Karpas-422 (cell line): ENCODE results near the gene NRL. TPM values are rescaled to one million over a fixed set of nuclear protein-coding genes. Genes with fewer than 3 reads are reported as not detected.

ENCODE experiments used
- DNase-seq: peaks from one replicate; pipeline ENCODE4 v3.0.0-alpha.2; 2015
- H2AFZ ChIP-seq: fragments of 200-600 bp; sonication (generic); 2 replicates; pipeline ENCODE4 v1.6.1; 2014; ENCODE audit warnings: antibody characterized with exemption, low read length, mixed read lengths
- H3K27ac ChIP-seq: fragments of 200-600 bp; sonication (generic); 2 replicates; pipeline ENCODE4 v1.5.1; 2014; ENCODE audit warnings: mild to moderate bottlenecking, low read length, moderate library complexity
- H3K27me3 ChIP-seq: fragments of 200-600 bp; sonication (generic); 2 replicates; pipeline ENCODE4 v1.6.1; 2014; ENCODE audit warnings: low read length, mixed read lengths
- H3K36me3 ChIP-seq: fragments of 200-600 bp; sonication (generic); 2 replicates; pipeline ENCODE4 v1.6.1; 2014; ENCODE audit warnings: low read length, mixed read lengths; ENCODE audit not compliant: insufficient read depth
- H3K4me1 ChIP-seq: fragments of 200-600 bp; sonication (generic); 2 replicates; pipeline ENCODE4 v1.6.1; 2014; ENCODE audit warnings: mild to moderate bottlenecking, low read length, mixed read lengths
- H3K4me2 ChIP-seq: fragments of 200-600 bp; sonication (generic); 2 replicates; pipeline ENCODE4 v1.6.1; 2014; ENCODE audit warnings: low read length, low read depth, mild to moderate bottlenecking; ENCODE audit not compliant: poor library complexity, severe bottlenecking
- H3K4me3 ChIP-seq: fragments of 200-600 bp; sonication (generic); 2 replicates; pipeline ENCODE4 v1.5.1; 2014; ENCODE audit warnings: mild to moderate bottlenecking, antibody characterized with exemption, low read length, mixed read lengths
- H3K79me2 ChIP-seq: fragments of 200-600 bp; sonication (generic); 2 replicates; pipeline ENCODE4 v1.6.1; 2014; ENCODE audit warnings: mild to moderate bottlenecking, low read length, mixed read lengths
- H3K9ac ChIP-seq: fragments of 200-600 bp; sonication (generic); 2 replicates; pipeline ENCODE4 v1.6.0; 2014; ENCODE audit warnings: low read length
- H3K9me2 ChIP-seq: fragments of 200-600 bp; sonication (generic), shearing (Covaris generic); replicated peaks from 2 replicates; pipeline ENCODE4 v1.6.0; 2014; ENCODE audit warnings: mild to moderate bottlenecking, low read length, moderate library complexity; ENCODE audit not compliant: insufficient read depth
- H3K9me3 ChIP-seq: fragments of 300-700, 200-600 bp; sonication (generic); 2 replicates; pipeline ENCODE4 v1.6.1; 2014; ENCODE audit warnings: low read length, mixed read lengths
- H4K20me1 ChIP-seq: fragments of 200-600 bp; sonication (generic); 2 replicates; pipeline ENCODE4 v1.6.1; 2014; ENCODE audit warnings: mild to moderate bottlenecking, antibody characterized with exemption, low read length, low read depth; ENCODE audit not compliant: insufficient read depth
- total RNA-seq: library from RNA; depleted of rRNA; stranded (reverse); fragments of >200 nt; shearing (Covaris generic); gene quantifications from 2 replicates; pipeline ENCODE4 v1.2.3, GENCODE V29; 2014; ENCODE audit warnings: low replicate concordance

The NRL gene
- total RNA-seq, 1 experiment from 2014 or later = 2.5 TPM

GRCh38 chr14:24080142-24080530 lies 34.6 kb downstream of the NRL start:
- H3K4me2 ChIP-seq = peak overlapping the region; percentile 85

GRCh38 chr14:24079491-24080141 lies 35.1 kb downstream of the NRL start:
- H3K9ac ChIP-seq = peak overlapping the region; percentile 73; the same call in 1 of the 2 replicates
- H3K4me3 ChIP-seq = no peak overlapping the region
- no peak overlapping the region for H2AFZ ChIP-seq
- no peak overlapping the region for H3K27ac ChIP-seq
- no peaks in the 10 kb centered on the region for H3K27me3 ChIP-seq
- no peaks in the 10 kb centered on the region for H3K36me3 ChIP-seq
- H3K4me1 ChIP-seq = peaks cover 45% of the 10 kb centered on the region
- no peaks in the 10 kb centered on the region for H3K79me2 ChIP-seq
- H4K20me1 ChIP-seq = no peaks in the 10 kb centered on the region
- H3K9me2 ChIP-seq = no peaks in the 10 kb centered on the region
- no peak overlapping the region for H3K4me2 ChIP-seq
- H3K9me3 ChIP-seq = no peaks in the 10 kb centered on the region
- DNase-seq = no peak

More at GRCh38 chr14:24080142-24080530, 34.6 kb downstream of the NRL start:
- no peaks in the 10 kb centered on the region for H3K36me3 ChIP-seq
- H3K9me2 ChIP-seq = no peaks in the 10 kb centered on the region
- H4K20me1 ChIP-seq = no peaks in the 10 kb centered on the region
- H3K9ac ChIP-seq = peak overlapping the region; percentile 73
- no peak overlapping the region for H3K4me3 ChIP-seq
- H3K27ac ChIP-seq = no peak overlapping the region
- H3K79me2 ChIP-seq = no peaks in the 10 kb centered on the region
- H3K9me3 ChIP-seq = no peaks in the 10 kb centered on the region
- peaks cover 42% of the 10 kb centered on the region for H3K4me1 ChIP-seq
- H2AFZ ChIP-seq = no peak overlapping the region
- no peak for DNase-seq
- H3K27me3 ChIP-seq = no peaks in the 10 kb centered on the region

- no peak for DNase-seq
- no peaks in the 10 kb centered on the region for H3K36me3 ChIP-seq
- no peak overlapping the region for H2AFZ ChIP-seq
- H3K4me2 ChIP-seq = peak overlapping the region; percentile 13
- H3K9ac ChIP-seq = peak overlapping the region; percentile 28
- peaks cover 45% of the 10 kb centered on the region for H3K4me1 ChIP-seq
- no peaks in the 10 kb centered on the region for H3K9me3 ChIP-seq
- H4K20me1 ChIP-seq = no peaks in the 10 kb centered on the region
- no peak overlapping the region for H3K4me3 ChIP-seq
- H3K79me2 ChIP-seq = no peaks in the 10 kb centered on the region
- no peak overlapping the region for H3K27ac ChIP-seq
- no peaks in the 10 kb centered on the region for H3K27me3 ChIP-seq
- no peaks in the 10 kb centered on the region for H3K9me2 ChIP-seq
Observed at GRCh38 chr14:24078146-24078545, 36.6 kb downstream of the NRL start.

GRCh38 chr14:24077086-24077485 lies 37.7 kb downstream of the NRL start:
- H4K20me1 ChIP-seq = no peaks in the 10 kb centered on the region
- H3K4me3 ChIP-seq = no peak overlapping the region
- no peaks in the 10 kb centered on the region for H3K9me2 ChIP-seq
- no peaks in the 10 kb centered on the region for H3K36me3 ChIP-seq
- no peak overlapping the region for H2AFZ ChIP-seq
- DNase-seq = no peak
- no peak overlapping the region for H3K4me2 ChIP-seq
- H3K9ac ChIP-seq = no peak overlapping the region
- H3K79me2 ChIP-seq = no peaks in the 10 kb centered on the region
- no peaks in the 10 kb centered on the region for H3K9me3 ChIP-seq
- H3K27me3 ChIP-seq = no peaks in the 10 kb centered on the region
- H3K4me1 ChIP-seq = peaks cover 45% of the 10 kb centered on the region
- H3K27ac ChIP-seq = no peak overlapping the region

- H3K9me2 ChIP-seq = no peaks in the 10 kb centered on the region
Observed at GRCh38 chr14:24076302-24076601, 38.5 kb downstream of the NRL start.

GRCh38 chr14:24075485-24076301 lies 39.1 kb downstream of the NRL start:
- DNase-seq = peak; percentile 63
- H3K4me3 ChIP-seq = no peak overlapping the region
- no peaks in the 10 kb centered on the region for H4K20me1 ChIP-seq
- no peaks in the 10 kb centered on the region for H3K36me3 ChIP-seq
- H3K79me2 ChIP-seq = no peaks in the 10 kb centered on the region
- peaks cover 33% of the 10 kb centered on the region for H3K4me1 ChIP-seq
- H3K27ac ChIP-seq = no peak overlapping the region
- peak overlapping the region; percentile 58; the same call in 1 of the 2 replicates for H2AFZ ChIP-seq
- H3K27me3 ChIP-seq = no peaks in the 10 kb centered on the region
- no peak overlapping the region for H3K9ac ChIP-seq
- no peaks in the 10 kb centered on the region for H3K9me3 ChIP-seq
- no peak overlapping the region for H3K4me2 ChIP-seq
- H3K9me2 ChIP-seq = no peaks in the 10 kb centered on the region

More at GRCh38 chr14:24076302-24076601, 38.5 kb downstream of the NRL start:
- no peak for DNase-seq
- H3K27ac ChIP-seq = no peak overlapping the region
- H3K36me3 ChIP-seq = no peaks in the 10 kb centered on the region
- no peaks in the 10 kb centered on the region for H3K9me3 ChIP-seq
- no peak overlapping the region for H3K4me2 ChIP-seq
- peaks cover 37% of the 10 kb centered on the region for H3K4me1 ChIP-seq
- H4K20me1 ChIP-seq = no peaks in the 10 kb centered on the region
- no peaks in the 10 kb centered on the region for H3K27me3 ChIP-seq
- H2AFZ ChIP-seq = no peak overlapping the region
- no peak overlapping the region for H3K4me3 ChIP-seq
- H3K9ac ChIP-seq = no peak overlapping the region
- no peaks in the 10 kb centered on the region for H3K79me2 ChIP-seq

GRCh38 chr14:24074625-24075484 lies 39.9 kb downstream of the NRL start:
- no peak overlapping the region for H3K9ac ChIP-seq
- no peaks in the 10 kb centered on the region for H3K27me3 ChIP-seq
- no peak overlapping the region for H3K4me2 ChIP-seq
- H3K27ac ChIP-seq = no peak overlapping the region
- H3K9me3 ChIP-seq = no peaks in the 10 kb centered on the region
- peak overlapping the region; percentile 58; the same call in 1 of the 2 replicates for H2AFZ ChIP-seq
- no peaks in the 10 kb centered on the region for H3K9me2 ChIP-seq
- no peak overlapping the region for H3K4me3 ChIP-seq
- DNase-seq = no peak
- H3K4me1 ChIP-seq = peaks cover 24% of the 10 kb centered on the region
- H4K20me1 ChIP-seq = no peaks in the 10 kb centered on the region
- H3K79me2 ChIP-seq = no peaks in the 10 kb centered on the region
- H3K36me3 ChIP-seq = no peaks in the 10 kb centered on the region
